Femur (tissue), 1 donor: ENCODE measurements around the gene SFTPB.
"Not testable (repeated sequence)": the region's sequence is repeated elsewhere in the genome, so short reads cannot be mapped to it uniquely, and the experiment has no call there.

Source experiments
- DNase-seq: peaks from one replicate; pipeline ENCODE4 v3.0.0-alpha.2; 2017

Gene SFTPB

GRCh38 chr2:85675427-85675826, 7.4 kb upstream of the SFTPB start:
- no peak for DNase-seq

- DNase-seq, result no peak
These were observed 6.4 kb upstream of the SFTPB start for GRCh38 chr2:85674417-85674816.

GRCh38 chr2:85673716-85674375, 5.8 kb upstream of the SFTPB start:
- no peak for DNase-seq

GRCh38 chr2:85672456-85672855, 4.5 kb upstream of the SFTPB start:
- DNase-seq, result no peak

GRCh38 chr2:85670416-85670815, 2.4 kb upstream of the SFTPB start:
- not testable (repeated sequence) for DNase-seq

- DNase-seq, result no peak
These were observed 1.6 kb upstream of the SFTPB start for GRCh38 chr2:85669549-85669948.

- no peak for DNase-seq
These were observed 801 bp upstream of the SFTPB start for GRCh38 chr2:85668857-85669142.

GRCh38 chr2:85667561-85668008, 414 bp downstream of the SFTPB start:
- DNase-seq, result no peak

GRCh38 chr2:85666435-85667316, 1.3 kb downstream of the SFTPB start:
- no peak for DNase-seq

- DNase-seq, result no peak
These were observed 2.0 kb downstream of the SFTPB start for GRCh38 chr2:85666016-85666415.

- DNase-seq, result no peak
These were observed 2.6 kb downstream of the SFTPB start for GRCh38 chr2:85665264-85665937.

- DNase-seq, result no peak
These were observed 4.1 kb downstream of the SFTPB start for GRCh38 chr2:85663594-85664565.

GRCh38 chr2:85662899-85663593, 5.0 kb downstream of the SFTPB start:
- no peak for DNase-seq

- no peak for DNase-seq
These were observed 6.7 kb downstream of the SFTPB start for GRCh38 chr2:85661139-85661858.

GRCh38 chr2:85660725-85661124, 7.3 kb downstream of the SFTPB start:
- no peak for DNase-seq

- DNase-seq, result not testable (repeated sequence)
These were observed 7.7 kb downstream of the SFTPB start for GRCh38 chr2:85660301-85660700.

GRCh38 chr2:85659324-85659981, 8.5 kb downstream of the SFTPB start:
- no peak for DNase-seq

- not testable (repeated sequence) for DNase-seq
These were observed 10.6 kb downstream of the SFTPB start for GRCh38 chr2:85657399-85657798.

GRCh38 chr2:85656468-85656867, 11.5 kb downstream of the SFTPB start:
- no peak for DNase-seq

GRCh38 chr2:85655961-85656417, 12.0 kb downstream of the SFTPB start:
- DNase-seq, result no peak

- no peak for DNase-seq
These were observed 14.0 kb downstream of the SFTPB start for GRCh38 chr2:85653996-85654395.
